GM12801 (cell line): ENCODE results near the gene SVIL.

Experiments used
- TF ChIP-seq, protein P1 (sequence below): IDR thresholded peaks from one replicate; pipeline ENCODE4 v1.5.1; 2011; ENCODE audit warnings: control low read depth; ENCODE audit not compliant: insufficient read length; ENCODE audit errors: extremely low read depth

SVIL gene

DNA sequence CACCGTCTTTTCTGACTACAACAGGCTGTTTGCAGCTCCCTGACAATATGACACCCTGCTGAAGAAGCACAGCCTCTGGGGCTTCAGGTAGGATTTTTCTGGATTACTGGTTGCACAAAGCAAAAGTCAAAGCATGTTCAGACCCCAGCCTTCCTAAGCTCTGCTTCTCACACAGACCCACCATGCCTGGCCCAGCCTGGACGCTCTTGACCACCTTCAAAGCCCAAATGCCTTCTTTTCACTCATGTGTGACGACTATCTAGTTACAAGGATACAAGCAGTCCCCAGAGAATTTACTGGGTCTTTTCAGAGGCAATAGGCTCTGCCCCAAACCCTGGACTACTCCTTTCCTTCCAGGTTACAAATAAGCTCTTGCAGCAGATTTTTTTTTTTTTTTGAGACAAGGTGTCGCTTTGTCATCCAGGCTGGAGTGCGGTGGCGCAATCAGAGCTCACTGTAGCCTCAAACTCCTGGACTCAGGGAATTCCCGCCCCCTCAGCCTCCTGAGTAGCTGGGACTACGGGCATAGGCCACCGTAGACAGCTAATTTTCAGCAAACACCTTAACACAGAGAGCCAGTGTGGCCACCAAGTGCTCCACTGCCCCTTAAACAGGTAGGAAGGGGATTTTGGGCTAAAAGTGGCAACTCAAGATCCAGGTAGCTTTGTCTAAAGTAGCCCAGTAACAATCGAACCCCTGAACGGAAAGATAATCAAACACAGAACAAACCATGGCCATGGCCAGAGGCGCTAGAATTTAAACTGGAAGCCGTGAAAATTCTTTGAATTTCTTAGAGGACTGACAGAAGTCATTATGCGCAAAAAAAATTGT lies 16.2 kb downstream of the SVIL start:
- TF ChIP-seq, protein P1, sequence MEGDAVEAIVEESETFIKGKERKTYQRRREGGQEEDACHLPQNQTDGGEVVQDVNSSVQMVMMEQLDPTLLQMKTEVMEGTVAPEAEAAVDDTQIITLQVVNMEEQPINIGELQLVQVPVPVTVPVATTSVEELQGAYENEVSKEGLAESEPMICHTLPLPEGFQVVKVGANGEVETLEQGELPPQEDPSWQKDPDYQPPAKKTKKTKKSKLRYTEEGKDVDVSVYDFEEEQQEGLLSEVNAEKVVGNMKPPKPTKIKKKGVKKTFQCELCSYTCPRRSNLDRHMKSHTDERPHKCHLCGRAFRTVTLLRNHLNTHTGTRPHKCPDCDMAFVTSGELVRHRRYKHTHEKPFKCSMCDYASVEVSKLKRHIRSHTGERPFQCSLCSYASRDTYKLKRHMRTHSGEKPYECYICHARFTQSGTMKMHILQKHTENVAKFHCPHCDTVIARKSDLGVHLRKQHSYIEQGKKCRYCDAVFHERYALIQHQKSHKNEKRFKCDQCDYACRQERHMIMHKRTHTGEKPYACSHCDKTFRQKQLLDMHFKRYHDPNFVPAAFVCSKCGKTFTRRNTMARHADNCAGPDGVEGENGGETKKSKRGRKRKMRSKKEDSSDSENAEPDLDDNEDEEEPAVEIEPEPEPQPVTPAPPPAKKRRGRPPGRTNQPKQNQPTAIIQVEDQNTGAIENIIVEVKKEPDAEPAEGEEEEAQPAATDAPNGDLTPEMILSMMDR: no peak

DNA sequence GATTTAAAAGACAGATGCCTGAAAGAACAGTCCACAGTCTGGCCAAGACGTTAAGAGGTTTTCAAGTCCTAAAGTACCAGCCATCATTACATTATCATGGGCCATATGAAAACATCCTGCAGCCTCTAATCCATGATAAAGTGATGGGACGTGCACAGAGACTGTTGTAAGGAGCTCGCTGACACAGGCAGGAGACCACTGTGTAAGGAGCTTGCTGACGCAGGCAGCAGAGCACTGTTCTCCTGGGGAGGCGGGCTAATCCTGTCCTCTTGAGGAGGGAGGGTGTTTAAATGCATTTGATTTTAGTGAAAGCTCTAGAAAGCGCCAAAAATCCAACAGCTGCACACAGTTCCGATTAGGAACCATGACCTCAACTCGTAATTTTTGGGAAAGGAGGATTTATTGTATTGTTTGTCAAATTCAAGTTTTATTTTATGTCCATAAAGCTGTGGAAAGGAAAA lies 16.9 kb downstream of the SVIL start:
- TF ChIP-seq, protein P1: no peak

DNA sequence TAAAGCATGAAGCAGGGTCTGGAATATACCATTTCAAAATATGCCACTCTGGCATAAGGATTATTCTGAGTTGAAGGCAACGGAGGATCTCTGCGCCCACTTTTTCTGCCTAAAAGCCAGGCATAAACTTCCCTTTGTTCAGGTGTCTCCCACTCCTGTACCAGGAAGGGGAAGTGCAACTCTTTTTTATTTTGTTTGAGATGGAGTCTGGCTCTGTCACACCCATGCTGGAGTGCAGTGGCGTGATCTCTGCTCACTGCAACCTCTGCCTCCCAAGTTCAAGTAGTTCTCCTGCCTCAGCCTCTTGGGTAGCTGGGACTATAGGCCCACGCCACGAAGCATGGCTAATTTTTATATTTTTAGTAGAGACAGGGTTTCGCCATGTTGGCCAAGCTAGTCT lies 18.2 kb downstream of the SVIL start:
- TF ChIP-seq, protein P1: no peak

DNA sequence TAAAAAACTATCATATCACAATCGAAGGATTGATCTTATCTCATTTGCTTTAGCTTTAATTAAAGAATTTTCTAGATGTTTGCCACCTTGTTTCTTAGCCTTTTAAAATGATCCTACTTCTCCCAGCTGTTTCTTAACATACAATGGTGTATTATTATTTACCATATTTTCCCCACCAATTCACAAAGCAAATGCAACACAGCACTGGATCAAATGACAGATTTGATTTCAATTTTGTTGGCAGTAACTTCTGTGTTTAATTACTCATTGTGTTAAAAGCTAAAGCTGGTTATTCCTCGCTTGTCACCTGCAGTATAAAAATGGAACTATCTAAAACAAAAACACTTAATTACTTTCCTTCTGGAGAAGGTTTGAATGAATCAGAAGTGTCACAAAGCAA lies 19.6 kb downstream of the SVIL start:
- TF ChIP-seq, protein P1: no peak

DNA sequence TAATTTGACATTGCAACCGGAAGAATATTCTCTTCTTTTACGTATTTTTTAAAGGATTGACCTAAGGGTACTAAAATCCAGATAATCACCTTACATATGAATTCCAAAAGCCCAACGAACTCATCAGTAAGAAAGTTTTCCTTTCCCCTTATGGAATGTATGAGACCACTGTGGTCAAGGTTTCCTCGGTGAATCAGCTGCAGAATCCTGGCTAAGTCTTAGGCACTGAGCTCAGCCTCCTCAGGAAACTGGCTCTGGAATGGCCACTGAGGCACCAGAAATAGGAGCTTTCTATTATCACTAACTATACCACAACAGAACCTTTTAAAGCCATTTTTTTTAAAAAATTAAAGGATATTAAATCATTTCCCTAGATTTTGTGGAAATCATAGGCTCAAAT lies 21.0 kb downstream of the SVIL start:
- TF ChIP-seq, protein P1: no peak

DNA sequence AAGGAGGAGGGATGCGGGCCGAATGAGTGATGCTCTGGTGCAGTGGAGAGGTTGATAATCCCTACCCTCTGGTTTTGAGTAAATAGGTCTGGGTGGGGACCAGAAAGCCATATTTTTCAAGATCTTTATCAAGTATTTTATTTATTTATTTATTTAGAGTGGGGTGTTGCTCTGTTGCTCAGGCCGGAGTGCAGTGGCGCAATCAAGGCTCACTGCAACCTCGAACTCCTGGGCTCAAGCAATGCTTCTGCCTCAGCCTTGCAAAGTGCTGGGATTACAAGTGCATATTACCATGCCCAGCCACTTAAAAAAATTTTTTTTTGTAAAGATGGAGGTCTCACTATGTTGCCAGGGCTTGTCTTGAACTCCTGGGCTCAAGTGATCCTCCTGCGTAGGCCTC lies 21.6 kb downstream of the SVIL start:
- TF ChIP-seq, protein P1: no peak

DNA sequence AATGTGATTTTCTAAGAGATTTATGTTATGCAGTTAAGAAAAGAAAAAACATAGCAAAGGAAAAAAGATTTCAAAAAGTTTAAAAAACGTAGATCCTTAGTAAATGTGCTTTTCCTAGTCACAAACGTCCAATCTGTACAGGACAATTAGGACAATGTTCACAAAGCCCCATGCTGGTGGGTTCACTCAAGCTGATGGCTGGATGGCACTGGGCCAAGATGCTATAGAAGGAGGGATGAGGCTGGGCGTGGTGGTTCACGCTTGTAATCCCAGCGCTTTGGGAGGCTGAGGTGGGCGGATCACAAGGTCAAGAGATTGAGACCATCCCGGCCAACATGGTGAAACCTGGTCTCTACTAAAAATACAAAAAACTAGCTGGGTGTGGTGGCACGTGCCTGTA lies 22.1 kb downstream of the SVIL start:
- TF ChIP-seq, protein P1: no peak
